ENCODE measurements around the gene S100Z. TPM values are rescaled to one million over a fixed set of nuclear protein-coding genes. Genes with fewer than 3 reads are reported as not detected.

The S100Z gene
- polyA plus RNA-seq, 6 donors from 2014 or later, result not detected

GRCh38 chr5:76952795-76953536, 103.2 kb downstream of the S100Z start, which contains the start of gene CRHBP:
TSS of gene CRHBP (plus strand) at chr5:76953045. CDS start at chr5:76953135, 90 bp downstream.
- ATAC-seq (ENCODE audit: low read depth in 2 of 2) (no peak), DNase-seq (no peak)
- peak within 1 kb of the TSS in 1 of 6 donors; percentile 24 for H3K27ac Mint-ChIP-seq
- peaks cover 26 to 40% (median 33%) of the 10 kb centered on the region in 3 donors for H3K27me3 Mint-ChIP-seq
- peaks cover 4 to 14% (median 6%) of the 10 kb centered on the region in 3 donors for H3K4me1 Mint-ChIP-seq
- H3K9me3 Mint-ChIP-seq, result no peaks in the 10 kb centered on the region
- peak within 1 kb of the TSS in 3 of 8 donors; percentile 1 to 42 (median 26) for H3K4me3 Mint-ChIP-seq
- no peaks in the 10 kb centered on the region for H3K36me3 Mint-ChIP-seq

GRCh38 chr5:76953551-76954382, 104.0 kb downstream of the S100Z start:
- no peak for ATAC-seq (ENCODE audit: low read depth in 2 of 2)
- Mint-ChIP-seq H3K9me3 (no peaks in the 10 kb centered on the region), H3K4me3 (peak overlapping the region in 3 of 8 donors; percentile 1 to 36 (median 26)), H3K36me3 (no peaks in the 10 kb centered on the region), H3K27ac (peak overlapping the region in 1 of 6 donors; percentile 24), H3K27me3 (peaks cover 26 to 40% (median 29%) of the 10 kb centered on the region in 3 donors), H3K4me1 (peaks cover 4 to 14% (median 6%) of the 10 kb centered on the region in 3 donors)
- no peak for DNase-seq

- Mint-ChIP-seq H3K27me3 (peaks cover 26 to 40% (median 28%) of the 10 kb centered on the region in 3 donors), H3K36me3 (no peaks in the 10 kb centered on the region), H3K9me3 (no peaks in the 10 kb centered on the region), H3K4me1 (peaks cover 4 to 14% (median 6%) of the 10 kb centered on the region in 3 donors), H3K27ac (no peak overlapping the region), H3K4me3 (peak overlapping the region in 4 of 8 donors; percentile 26 to 50 (median 32))
- no peak for ATAC-seq (ENCODE audit: low read depth in 2 of 2)
- no peak for DNase-seq
Observed at GRCh38 chr5:76954383-76954763, 104.6 kb downstream of the S100Z start.

- ATAC-seq (ENCODE audit: low read depth in 2 of 2), result no peak
- peaks cover 23 to 38% (median 26%) of the 10 kb centered on the region in 3 donors for H3K27me3 Mint-ChIP-seq
Observed at GRCh38 chr5:76956033-76956432, 106.2 kb downstream of the S100Z start.

GRCh38 chr5:76958991-76959767, 109.4 kb downstream of the S100Z start:
- Mint-ChIP-seq H3K4me1 (peaks cover 0 to 6% (median 0%) of the 10 kb centered on the region in 3 donors), H3K9me3 (no peaks in the 10 kb centered on the region), H3K27ac (no peak overlapping the region), H3K36me3 (no peaks in the 10 kb centered on the region), H3K4me3 (no peak overlapping the region), H3K27me3 (peaks cover 16 to 21% (median 16%) of the 10 kb centered on the region in 3 donors)
- no peak for ATAC-seq (ENCODE audit: low read depth in 2 of 2)
- no peak for DNase-seq

More at GRCh38 chr5:76956033-76956432, 106.2 kb downstream of the S100Z start:
- H3K36me3 Mint-ChIP-seq, result no peaks in the 10 kb centered on the region
- no peak overlapping the region for H3K4me3 Mint-ChIP-seq
- DNase-seq, result no peak
- no peaks in the 10 kb centered on the region for H3K9me3 Mint-ChIP-seq
- peaks cover 4 to 14% (median 6%) of the 10 kb centered on the region in 3 donors for H3K4me1 Mint-ChIP-seq
- H3K27ac Mint-ChIP-seq, result no peak overlapping the region

GRCh38 chr5:76960004-76960625, 110.3 kb downstream of the S100Z start:
- Mint-ChIP-seq H3K4me3 (no peak overlapping the region), H3K4me1 (no peaks in the 10 kb centered on the region), H3K27me3 (peaks cover 7 to 11% (median 8%) of the 10 kb centered on the region in 3 donors), H3K9me3 (no peaks in the 10 kb centered on the region), H3K27ac (no peak overlapping the region), H3K36me3 (no peaks in the 10 kb centered on the region)
- DNase-seq (no peak), ATAC-seq (ENCODE audit: low read depth in 2 of 2) (no peak)

- Mint-ChIP-seq H3K36me3 (no peaks in the 10 kb centered on the region), H3K4me1 (no peaks in the 10 kb centered on the region), H3K4me3 (no peak overlapping the region), H3K27me3 (peaks cover 0 to 7% (median 0%) of the 10 kb centered on the region in 3 donors), H3K27ac (peak overlapping the region in 1 of 6 donors; percentile 13), H3K9me3 (peaks cover 0 to 3% (median 0%) of the 10 kb centered on the region in 7 donors)
- DNase-seq (no peak), ATAC-seq (ENCODE audit: low read depth in 2 of 2) (no peak)
Observed at GRCh38 chr5:76964060-76964459, 114.2 kb downstream of the S100Z start.

Other genes starting within 250 kb of the S100Z start
- gene F2RL2, start 226.6 kb upstream of the S100Z start, polyA plus RNA-seq (ENCODE audit: low read depth in 6 of 6), result under 1 TPM in 4 of 6 donors, not detected in 2; 0.08 to 0.25 (median 0.17) TPM
- gene F2R, start 133.9 kb upstream of the S100Z start, polyA plus RNA-seq (ENCODE audit: low read depth in 6 of 6), result under 1 TPM in 5 of 6 donors, not detected in 1; 0.08 to 0.61 (median 0.27) TPM
- gene F2RL1, start 31.0 kb upstream of the S100Z start, polyA plus RNA-seq (ENCODE audit: low read depth in 6 of 6), result under 1 TPM in 4 of 6 donors, not detected in 2; 0.13 to 0.42 (median 0.20) TPM
- gene CRHBP, start 103.0 kb downstream of the S100Z start, polyA plus RNA-seq (ENCODE audit: low read depth in 6 of 6), result not detected
- gene AGGF1, start 180.4 kb downstream of the S100Z start, polyA plus RNA-seq (ENCODE audit: low read depth in 6 of 6), result 10 to 100 TPM; 15.9 to 33.1 (median 24.0) TPM
- gene ZBED3, start 237.3 kb downstream of the S100Z start, polyA plus RNA-seq (ENCODE audit: low read depth in 6 of 6), result under 1 TPM in 5 of 6 donors, not detected in 1; 0.28 to 0.49 (median 0.39) TPM